ENCODE results near the gene CACNA2D3. TPM values are rescaled to one million over a fixed set of nuclear protein-coding genes. Genes with fewer than 3 reads are reported as not detected.
A peak's percentile ranks its signal among the peaks of the same experiment; 100 is the strongest.

CACNA2D3 gene
- polyA plus RNA-seq, 1 donor from 2014 or later = 26.2 TPM

DNA sequence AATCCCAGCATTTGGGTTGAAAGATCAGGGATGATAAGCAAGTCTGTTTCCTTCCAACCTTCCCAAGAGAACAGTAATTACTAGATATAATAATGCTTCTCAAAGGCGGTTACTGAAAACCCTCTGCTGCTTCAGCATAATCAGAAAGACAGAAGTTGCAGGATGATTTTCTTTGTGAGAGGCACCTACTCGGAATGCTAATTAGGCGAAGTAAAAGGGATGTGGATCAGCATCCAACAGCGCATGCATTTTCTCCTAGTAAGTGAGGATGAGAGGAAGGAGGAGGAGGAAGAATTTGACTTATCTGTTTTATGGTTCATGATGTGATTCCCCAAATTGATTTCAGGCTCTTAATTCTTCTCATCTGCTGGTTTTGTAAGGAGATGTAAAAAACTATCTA, 118.0 kb downstream of the CACNA2D3 start:
- Histone ChIP-seq H3K9me3 (ENCODE audit: low read length) (peaks cover under 1% of the 10 kb centered on the region), H3K4me3 (ENCODE audit: low read length) (peak overlapping the region; percentile 22), H4K20me1 (ENCODE audit: insufficient read depth) (no peaks in the 10 kb centered on the region), H3K4me2 (ENCODE audit: low read length) (no peak overlapping the region), H3F3A (ENCODE audit: insufficient read depth, low read length, poor library complexity, severe bottlenecking) (no peaks in the 10 kb centered on the region), H3K27ac (ENCODE audit: low read length) (peak overlapping the region; percentile 43), H2AFZ (ENCODE audit: low read depth, low read length) (no peak overlapping the region), H3K9ac (ENCODE audit: low read length) (no peak overlapping the region), H3K9me2 (ENCODE audit: insufficient read depth, low read length) (no peaks in the 10 kb centered on the region), H3K79me2 (replicated peaks; ENCODE audit: insufficient read depth, low read length) (no peaks in the 10 kb centered on the region), H3K36me3 (ENCODE audit: insufficient read depth, low read length) (no peaks in the 10 kb centered on the region), H3K27me3 (ENCODE audit: insufficient read depth, low read depth, low read length) (no peaks in the 10 kb centered on the region)
- TF ChIP-seq TAF1 (IDR thresholded peaks at IDR 0.05; ENCODE audit: low read depth) = no peak
- TF ChIP-seq SMC3 (conservative IDR thresholded peaks at IDR 0.05; ENCODE audit: poor library complexity) = no peak
- TF ChIP-seq EZH2 (IDR thresholded peaks at IDR 0.05; ENCODE audit: borderline replicate concordance, insufficient read depth, low read length, poor library complexity, severe bottlenecking) = no peak
- no peak for TF ChIP-seq EP300 (conservative IDR thresholded peaks at IDR 0.05; ENCODE audit: poor library complexity, severe bottlenecking)
- TF ChIP-seq MXI1 (conservative IDR thresholded peaks at IDR 0.05; ENCODE audit: poor library complexity, severe bottlenecking) = no peak

DNA sequence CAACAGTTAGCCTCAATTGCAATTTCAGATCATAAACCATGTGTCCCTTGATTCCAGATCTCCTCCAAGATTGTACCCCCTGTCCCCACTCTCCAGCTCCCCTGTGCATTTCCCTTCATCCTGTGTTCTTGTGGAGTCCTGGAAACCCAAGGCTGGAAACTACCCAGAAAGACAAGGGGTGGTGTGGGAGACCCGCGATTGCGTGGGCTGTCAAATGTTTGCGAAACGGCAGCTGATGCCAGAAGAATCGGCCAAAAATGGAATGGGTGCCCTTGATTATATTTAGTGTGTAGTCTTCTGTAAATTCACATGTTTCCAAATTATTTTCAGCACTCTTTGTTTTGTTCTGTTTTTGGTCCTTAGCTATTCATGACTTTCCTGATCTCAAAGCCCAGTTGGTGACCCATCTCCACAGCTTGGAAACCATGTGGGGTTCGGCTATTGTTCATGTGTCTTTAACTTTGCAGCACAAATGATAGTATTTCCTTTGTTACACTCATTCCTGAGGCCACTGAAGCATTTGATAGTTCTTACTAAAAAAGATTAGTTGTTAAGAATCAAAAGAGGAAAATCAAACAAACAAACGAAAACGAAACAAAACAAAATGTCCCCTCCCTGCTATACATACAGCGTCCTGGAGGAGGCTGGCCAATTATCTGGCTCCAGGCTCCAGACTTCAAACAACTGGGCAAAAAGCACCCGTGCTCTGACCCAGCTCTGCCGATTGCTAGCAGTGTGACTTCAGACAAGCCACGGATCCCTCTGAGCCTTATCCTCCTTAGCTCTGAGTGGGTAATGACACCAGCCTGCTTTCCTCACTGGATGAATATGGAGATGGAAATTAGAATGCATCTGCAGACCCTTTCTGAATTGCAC, 120.9 kb downstream of the CACNA2D3 start:
- H3K9ac ChIP-seq (ENCODE audit: low read length) = no peak overlapping the region
- H3K27me3 ChIP-seq (ENCODE audit: insufficient read depth, low read depth, low read length) = no peaks in the 10 kb centered on the region
- no peak overlapping the region for H2AFZ ChIP-seq (ENCODE audit: low read depth, low read length)
- TF ChIP-seq REST (IDR thresholded peaks at IDR 0.05; ENCODE audit: borderline replicate concordance) (no peak), POLR2AphosphoS5 (IDR thresholded peaks at IDR 0.05) (no peak), SMC3 (conservative IDR thresholded peaks at IDR 0.05; ENCODE audit: poor library complexity) (no peak), CTCF (IDR thresholded peaks at IDR 0.05; ENCODE audit: poor library complexity, severe bottlenecking) (no peak), MXI1 (conservative IDR thresholded peaks at IDR 0.05; ENCODE audit: poor library complexity, severe bottlenecking) (no peak), RAD21 (conservative IDR thresholded peaks at IDR 0.05) (no peak), TAF1 (IDR thresholded peaks at IDR 0.05; ENCODE audit: low read depth) (no peak), EP300 (conservative IDR thresholded peaks at IDR 0.05; ENCODE audit: poor library complexity, severe bottlenecking) (no peak), EZH2 (IDR thresholded peaks at IDR 0.05; ENCODE audit: borderline replicate concordance, insufficient read depth, low read length, poor library complexity, severe bottlenecking) (no peak)
- no peaks in the 10 kb centered on the region for H3K79me2 ChIP-seq (replicated peaks; ENCODE audit: insufficient read depth, low read length)
- no peaks in the 10 kb centered on the region for H3K9me2 ChIP-seq (ENCODE audit: insufficient read depth, low read length)
- H3K4me2 ChIP-seq (ENCODE audit: low read length) = no peak overlapping the region
- no peaks in the 10 kb centered on the region for H3F3A ChIP-seq (ENCODE audit: insufficient read depth, low read length, poor library complexity, severe bottlenecking)
- no peak overlapping the region for H3K4me3 ChIP-seq (ENCODE audit: low read length)
- H3K27ac ChIP-seq (ENCODE audit: low read length) = no peak overlapping the region
- no peaks in the 10 kb centered on the region for H4K20me1 ChIP-seq (ENCODE audit: insufficient read depth)
- no peaks in the 10 kb centered on the region for H3K36me3 ChIP-seq (ENCODE audit: insufficient read depth, low read length)
- H3K9me3 ChIP-seq (ENCODE audit: low read length) = peaks cover 8% of the 10 kb centered on the region

Data from neural cell (in vitro differentiated cells).